Stromal cell of bone marrow (primary cell): Measurements from ENCODE around the gene FAM47C.
"Not testable (repeated sequence)": the region's sequence is repeated elsewhere in the genome, so short reads cannot be mapped to it uniquely, and the experiment has no call there.

Source experiments
- DNase-seq: peaks from one replicate; pipeline ENCODE4 v3.0.0-alpha.2; 2012; ENCODE audit warnings: low read depth

Gene FAM47C

GRCh38 chrX:37008182-37008581 lies at the start of gene FAM47C:
TSS of gene FAM47C (plus strand) at chrX:37008366. CDS start at chrX:37008411, 45 bp downstream.
- DNase-seq: not testable (repeated sequence)

- DNase-seq: no peak
These were observed 46.6 kb upstream of the FAM47C start for GRCh38 chrX:36961590-36961989.

- DNase-seq: no peak
These were observed 44.9 kb upstream of the FAM47C start for GRCh38 chrX:36963069-36963808.

- DNase-seq: no peak
These were observed 44.3 kb upstream of the FAM47C start for GRCh38 chrX:36963852-36964251.

- no peak for DNase-seq
These were observed 34.6 kb upstream of the FAM47C start for GRCh38 chrX:36973575-36973974.

GRCh38 chrX:36974911-36975310 lies 33.3 kb upstream of the FAM47C start:
- DNase-seq: no peak

- DNase-seq: peak; percentile 36
These were observed 29.3 kb upstream of the FAM47C start for GRCh38 chrX:36978886-36979285.

- no peak for DNase-seq
These were observed 24.3 kb upstream of the FAM47C start for GRCh38 chrX:36983831-36984230.

- not testable (repeated sequence) for DNase-seq
These were observed 22.6 kb upstream of the FAM47C start for GRCh38 chrX:36985416-36986209.

- no peak for DNase-seq
These were observed 21.9 kb upstream of the FAM47C start for GRCh38 chrX:36986231-36986630.

GRCh38 chrX:36987212-36987611 lies 21.0 kb upstream of the FAM47C start:
- not testable (repeated sequence) for DNase-seq

- no peak for DNase-seq
These were observed 8.0 kb upstream of the FAM47C start for GRCh38 chrX:37000140-37000539.

- no peak for DNase-seq
These were observed 2.3 kb downstream of the FAM47C start for GRCh38 chrX:37010496-37010895.

GRCh38 chrX:37034260-37034659 lies 26.1 kb downstream of the FAM47C start:
- DNase-seq: peak; percentile 8

GRCh38 chrX:37036674-37037220 lies 28.6 kb downstream of the FAM47C start:
- DNase-seq: not testable (repeated sequence)

- not testable (repeated sequence) for DNase-seq
These were observed 30.6 kb downstream of the FAM47C start for GRCh38 chrX:37038814-37039213.

- not testable (repeated sequence) for DNase-seq
These were observed 35.1 kb downstream of the FAM47C start for GRCh38 chrX:37042956-37043885.

- DNase-seq: no peak
These were observed 39.6 kb downstream of the FAM47C start for GRCh38 chrX:37047776-37048175.

- not testable (repeated sequence) for DNase-seq
These were observed 49.4 kb downstream of the FAM47C start for GRCh38 chrX:37057572-37057971.

- peak; percentile 19 for DNase-seq
These were observed 52.8 kb downstream of the FAM47C start for GRCh38 chrX:37060999-37061398.
